AG09319 (cell line): Measurements from ENCODE around the gene TPX2.

ENCODE experiments used
- DNase-seq: peaks from one replicate; pipeline ENCODE4 v3.0.0-alpha.2; 2010; ENCODE audit warnings: low read depth; ENCODE audit errors: extremely low read depth
- TF ChIP-seq, protein P1 (sequence below): IDR thresholded peaks from 2 replicates; pipeline ENCODE4 v1.5.1; 2011; ENCODE audit warnings: low read depth, mild to moderate bottlenecking, inconsistent platforms, low read length, moderate library complexity

The TPX2 gene

DNA sequence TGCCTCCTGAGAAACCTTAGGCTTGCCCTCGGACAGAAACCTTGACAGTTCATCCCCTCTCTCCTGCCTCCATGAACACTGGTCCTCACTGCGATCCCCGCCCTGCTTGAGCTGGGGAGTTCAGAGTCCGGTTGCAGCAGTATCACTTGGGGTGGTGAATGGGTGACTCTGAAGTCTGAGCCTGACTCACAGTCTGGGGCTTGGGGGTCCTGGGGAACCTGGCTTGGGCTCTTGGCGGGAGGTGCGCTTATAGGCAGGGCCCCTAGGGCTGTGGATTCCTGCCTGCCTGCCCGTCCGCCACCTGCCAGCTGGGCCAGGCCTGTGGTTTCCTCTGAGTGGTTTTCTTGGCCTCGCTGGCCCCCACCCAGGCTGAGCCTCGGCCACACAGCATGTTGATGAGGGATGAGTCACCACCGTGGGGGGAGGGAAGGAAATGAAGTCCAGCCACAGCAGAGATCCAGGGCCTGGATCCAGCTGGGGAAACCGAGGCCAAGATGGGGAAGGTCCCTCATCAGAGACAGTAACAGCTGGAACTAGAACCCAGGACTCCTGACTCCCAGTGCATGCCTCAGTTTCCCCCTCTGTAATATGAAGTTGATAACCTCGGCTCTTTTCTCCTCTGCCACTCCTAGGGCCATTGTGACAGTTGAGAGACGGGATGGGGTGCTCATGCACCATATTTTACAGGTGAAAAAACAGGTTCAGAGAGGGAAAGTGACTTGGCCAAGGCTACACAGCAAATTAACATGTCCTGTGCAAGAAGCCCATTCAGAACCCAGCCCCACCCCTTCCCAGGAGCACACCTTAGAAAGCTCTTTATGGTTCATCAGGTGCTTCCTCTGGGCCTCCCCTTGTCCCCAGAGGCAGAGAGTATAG is 97.1 kb downstream of the TPX2 start:
- peak; percentile 67 for DNase-seq
- TF ChIP-seq, protein P1, sequence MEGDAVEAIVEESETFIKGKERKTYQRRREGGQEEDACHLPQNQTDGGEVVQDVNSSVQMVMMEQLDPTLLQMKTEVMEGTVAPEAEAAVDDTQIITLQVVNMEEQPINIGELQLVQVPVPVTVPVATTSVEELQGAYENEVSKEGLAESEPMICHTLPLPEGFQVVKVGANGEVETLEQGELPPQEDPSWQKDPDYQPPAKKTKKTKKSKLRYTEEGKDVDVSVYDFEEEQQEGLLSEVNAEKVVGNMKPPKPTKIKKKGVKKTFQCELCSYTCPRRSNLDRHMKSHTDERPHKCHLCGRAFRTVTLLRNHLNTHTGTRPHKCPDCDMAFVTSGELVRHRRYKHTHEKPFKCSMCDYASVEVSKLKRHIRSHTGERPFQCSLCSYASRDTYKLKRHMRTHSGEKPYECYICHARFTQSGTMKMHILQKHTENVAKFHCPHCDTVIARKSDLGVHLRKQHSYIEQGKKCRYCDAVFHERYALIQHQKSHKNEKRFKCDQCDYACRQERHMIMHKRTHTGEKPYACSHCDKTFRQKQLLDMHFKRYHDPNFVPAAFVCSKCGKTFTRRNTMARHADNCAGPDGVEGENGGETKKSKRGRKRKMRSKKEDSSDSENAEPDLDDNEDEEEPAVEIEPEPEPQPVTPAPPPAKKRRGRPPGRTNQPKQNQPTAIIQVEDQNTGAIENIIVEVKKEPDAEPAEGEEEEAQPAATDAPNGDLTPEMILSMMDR, result no peak

DNA sequence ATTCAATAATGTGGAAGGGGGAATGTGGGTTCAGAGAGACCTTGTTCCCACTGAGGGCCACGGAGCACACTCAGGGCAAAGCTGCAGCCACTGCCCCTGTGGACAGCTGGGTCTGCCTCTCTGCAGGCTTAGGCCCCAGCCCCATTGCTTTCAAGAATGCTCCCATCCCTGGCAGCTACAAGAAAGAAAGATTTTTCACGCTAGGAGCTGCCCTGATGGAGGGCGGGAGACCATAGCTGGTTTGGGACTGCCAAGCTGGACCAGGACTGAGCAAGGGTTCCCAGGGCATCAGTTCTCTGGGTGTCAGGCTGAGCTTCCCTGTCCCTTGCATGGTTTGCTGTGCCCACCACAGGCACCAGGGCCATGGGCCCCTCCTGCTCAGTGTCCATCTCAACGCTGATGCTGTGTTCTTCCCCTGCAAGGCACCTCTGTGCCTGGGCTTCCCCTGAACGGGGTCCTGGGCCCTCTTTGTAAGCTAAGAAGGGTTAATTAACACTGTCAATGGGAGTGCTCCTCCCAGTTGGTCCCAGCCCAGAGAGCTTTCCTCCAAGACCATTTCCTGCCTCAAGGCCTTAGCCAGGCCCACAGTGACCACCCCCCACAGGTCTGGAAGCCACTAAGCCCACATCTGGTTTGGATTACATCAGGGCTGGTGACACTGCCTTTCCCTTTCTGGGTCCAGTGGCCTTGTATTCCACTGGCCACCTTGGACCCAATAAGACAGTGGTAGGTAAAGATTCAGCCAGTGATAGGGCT is 97.9 kb downstream of the TPX2 start:
- TF ChIP-seq, protein P1, result no peak
- DNase-seq, result no peak

DNA sequence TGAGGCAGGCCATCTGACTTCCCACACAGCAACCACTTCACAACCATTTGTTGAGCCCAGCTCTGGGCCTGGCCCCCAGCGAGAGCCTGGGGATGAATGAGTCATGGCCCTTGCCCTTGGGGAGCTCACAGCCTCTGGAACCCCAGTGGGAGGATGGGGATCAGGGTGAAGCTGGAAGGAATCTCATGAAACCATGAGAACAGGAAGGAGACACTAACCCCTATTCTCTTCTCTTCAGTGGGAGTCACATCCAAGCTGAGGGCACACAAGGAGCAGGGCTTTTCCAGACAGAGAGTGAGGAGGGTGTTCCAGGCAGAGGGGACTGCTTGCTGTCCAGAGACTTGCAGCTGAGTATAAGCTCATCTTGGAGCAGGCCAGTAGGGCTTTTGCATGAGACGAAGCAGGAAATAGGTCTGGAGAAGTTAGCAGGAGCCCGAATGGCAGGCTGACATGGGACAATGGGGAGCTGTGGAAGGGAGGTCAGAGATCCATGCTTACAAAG is 98.9 kb downstream of the TPX2 start:
- no peak for DNase-seq
- TF ChIP-seq, protein P1, result no peak

DNA sequence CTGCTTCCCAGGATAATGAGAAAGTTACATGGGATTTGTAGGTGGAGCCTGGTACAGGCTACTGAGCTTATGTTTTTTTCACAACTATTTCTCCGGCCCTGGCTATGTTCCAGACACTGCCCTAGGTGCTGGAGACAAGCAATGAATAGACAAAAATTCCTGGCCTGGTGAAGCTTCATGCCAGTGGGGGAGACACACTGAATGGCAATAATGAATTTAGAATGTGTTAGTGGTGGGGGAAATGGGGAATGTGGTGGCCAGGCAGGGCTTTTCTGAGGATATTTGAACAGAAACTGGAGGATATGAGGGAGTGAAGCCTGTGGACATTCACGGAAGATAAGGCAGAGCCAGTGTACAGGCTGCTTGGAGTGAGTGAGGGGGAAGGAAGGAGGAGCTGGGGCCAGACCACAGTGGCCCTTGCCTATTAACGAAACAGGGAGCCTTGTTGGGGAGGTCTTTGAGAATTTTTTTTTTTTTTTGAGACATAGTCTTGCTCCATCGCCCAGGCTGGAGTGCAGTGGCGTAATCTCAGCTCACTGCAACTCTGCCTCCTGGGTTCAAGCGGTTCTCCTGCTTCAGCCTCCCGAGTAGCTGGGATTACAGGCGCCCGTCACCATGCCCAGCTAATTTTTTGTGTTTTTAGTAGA is 99.7 kb downstream of the TPX2 start:
- TF ChIP-seq, protein P1, result no peak
- DNase-seq, result no peak

DNA sequence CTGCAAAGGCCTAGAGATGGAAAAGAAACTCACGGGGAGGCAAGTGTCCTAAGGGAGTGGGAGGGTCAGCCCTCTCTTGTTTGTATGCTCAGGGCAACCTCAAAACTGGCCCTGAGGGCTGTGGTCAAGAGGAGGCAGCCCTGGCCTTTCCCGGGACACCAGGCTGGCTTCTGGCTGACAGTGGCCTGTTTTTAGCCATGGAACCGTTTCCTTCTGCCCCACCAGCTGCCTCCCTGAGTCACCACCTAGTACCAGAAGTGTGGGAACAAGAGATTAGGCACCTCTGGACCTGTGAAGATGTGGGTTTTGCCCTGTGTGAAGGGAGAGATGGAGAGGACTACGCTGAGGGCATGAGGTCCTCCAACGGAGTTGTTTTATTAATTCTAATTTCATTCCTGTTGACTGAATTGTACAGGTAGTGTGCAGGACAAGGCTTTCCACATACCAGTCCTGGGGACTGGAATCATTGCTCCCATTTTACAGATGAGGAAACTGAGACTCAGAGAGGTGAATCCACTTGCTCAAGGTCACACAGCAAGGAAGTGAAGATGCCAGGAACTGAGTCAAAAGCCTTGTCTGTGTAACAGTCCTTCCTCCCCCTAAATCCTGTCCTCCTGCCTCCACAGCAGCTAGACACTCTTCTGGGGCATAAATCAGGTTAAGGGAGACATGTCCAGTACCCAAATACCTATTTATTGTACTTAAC is 100.8 kb downstream of the TPX2 start:
- DNase-seq, result no peak

More for the DNA sequence above, 100.8 kb downstream of the TPX2 start:
- TF ChIP-seq, protein P1, result no peak
